Endodermal cell (in vitro differentiated cells): ENCODE data around the gene TP53RK. TPM values are rescaled to one million over a fixed set of nuclear protein-coding genes. Genes with fewer than 3 reads are reported as not detected.
A peak's percentile ranks its signal among the peaks of the same experiment; 100 is the strongest.

Source experiments
- DNase-seq: peaks from one replicate; pipeline ENCODE4 v3.0.0-alpha.2; 2017
- H3K27ac ChIP-seq: 2 replicates; pipeline ENCODE4 v1.5.1; 2013; ENCODE audit warnings: mild to moderate bottlenecking, low read depth, low read length, moderate library complexity
- H3K27me3 ChIP-seq: 2 replicates; pipeline ENCODE4 v1.6.1; 2013; ENCODE audit warnings: mild to moderate bottlenecking, low read length, moderate library complexity; ENCODE audit not compliant: insufficient read depth, control insufficient read depth, poor library complexity, severe bottlenecking
- H3K36me3 ChIP-seq: 2 replicates; pipeline ENCODE4 v1.7.0; 2013; ENCODE audit warnings: mild to moderate bottlenecking, low read length, moderate library complexity; ENCODE audit not compliant: control insufficient read depth, insufficient read depth
- H3K4me1 ChIP-seq: one replicate; pipeline ENCODE4 v1.7.0; 2013; ENCODE audit warnings: low read length; ENCODE audit not compliant: control insufficient read depth, insufficient read depth
- H3K4me3 ChIP-seq: 2 replicates; pipeline ENCODE4 v1.5.1; 2013; ENCODE audit warnings: mild to moderate bottlenecking, low read length, moderate library complexity
- H3K9ac ChIP-seq: 2 replicates; pipeline ENCODE4 v1.6.1; 2013; ENCODE audit warnings: mild to moderate bottlenecking, low read length, moderate library complexity; ENCODE audit not compliant: poor library complexity, severe bottlenecking; ENCODE audit errors: extremely low read depth
- H3K9me3 ChIP-seq: 2 replicates; pipeline ENCODE4 v1.6.1; 2013; ENCODE audit warnings: mild to moderate bottlenecking, low read length, moderate library complexity; ENCODE audit not compliant: control insufficient read depth
- H3K27ac Mint-ChIP-seq: 2 replicates; pipeline ENCODE4 v1.8.0; 2020; ENCODE audit warnings: mixed read lengths
- H3K27me3 Mint-ChIP-seq: 2 replicates; pipeline ENCODE4 v1.8.0; 2021; ENCODE audit warnings: mild to moderate bottlenecking, mixed read lengths; ENCODE audit not compliant: insufficient read depth
- H3K36me3 Mint-ChIP-seq: 2 replicates; pipeline ENCODE4 v1.8.0; 2020; ENCODE audit warnings: low read depth, mixed read lengths
- H3K4me1 Mint-ChIP-seq: 2 replicates; pipeline ENCODE4 v1.8.0; 2020; ENCODE audit warnings: mixed read lengths
- H3K4me3 Mint-ChIP-seq: 2 replicates; pipeline ENCODE4 v1.8.0; 2020; ENCODE audit warnings: mild to moderate bottlenecking, moderate library complexity, mixed read lengths
- H3K9me3 Mint-ChIP-seq: 2 replicates; pipeline ENCODE4 v1.8.0; 2020; ENCODE audit warnings: mild to moderate bottlenecking, mixed read lengths
- CTCF ChIP-seq: fragments of 200-600 bp; sonication (generic); conservative IDR thresholded peaks from 2 replicates; pipeline ENCODE4 v1.5.0; 2021; ENCODE audit warnings: antibody characterized with exemption, mild to moderate bottlenecking
- WGBS, 2 experiments: methylation state at CpG; one replicate each; pipeline versions ENCODE4 v1.1.5 to v1.1.7; 2013; ENCODE audit warnings: missing lambda C conversion rate in 2 of 2, mixed read lengths in 1 of 2; ENCODE audit not compliant: insufficient coverage in 1 of 2, insufficient read length in 1 of 2; 5-methylcytosine and 5-hydroxymethylcytosine counted together
- total RNA-seq, 2 donors: library from RNA; stranded (reverse); fragmentation: NEBNext Ultra II Directional in 1 of 2; extraction: Animal tissue kit (Norgen Biotek cat#: 25700) in 1 of 2; gene quantifications; 2 replicates in 1 of 2; 3 replicates in 1 of 2; pipeline ENCODE4 v1.2.1, GENCODE V29; 2021

Gene TP53RK
- total RNA-seq, 2 donors from 2014 or later, result 9.4 to 9.9 TPM

GRCh38 chr20:46713957-46714834, 25.0 kb upstream of the TP53RK start:
- H3K27ac Mint-ChIP-seq, result no peak overlapping the region
- peaks cover 16% of the 10 kb centered on the region for H3K4me1 Mint-ChIP-seq
- no peak for TF ChIP-seq CTCF
- no peak overlapping the region for H3K4me3 Mint-ChIP-seq
- H3K4me3 ChIP-seq, result no peak overlapping the region
- no peaks in the 10 kb centered on the region for H3K36me3 ChIP-seq
- no peak overlapping the region for H3K9ac ChIP-seq
- no peaks in the 10 kb centered on the region for H3K4me1 ChIP-seq
- peaks cover 5% of the 10 kb centered on the region for H3K27me3 Mint-ChIP-seq
- no peaks in the 10 kb centered on the region for H3K27me3 ChIP-seq
- 91 to 95% methylated on average over 12 to 15 of the region's 15 CpGs for WGBS, 2 experiments
- DNase-seq, result no peak
- H3K27ac ChIP-seq, result no peak overlapping the region
- no peaks in the 10 kb centered on the region for H3K9me3 Mint-ChIP-seq
- peaks cover 7% of the 10 kb centered on the region for H3K36me3 Mint-ChIP-seq
- H3K9me3 ChIP-seq, result no peaks in the 10 kb centered on the region

- no peak for DNase-seq
- Histone ChIP-seq H3K9ac (no peak overlapping the region), H3K27ac (no peak overlapping the region), H3K9me3 (peaks cover 2% of the 10 kb centered on the region), H3K27me3 (no peaks in the 10 kb centered on the region), H3K4me3 (no peak overlapping the region), H3K36me3 (no peaks in the 10 kb centered on the region), H3K4me1 (no peaks in the 10 kb centered on the region)
- peaks cover 3% of the 10 kb centered on the region for H3K9me3 Mint-ChIP-seq
- WGBS, 2 experiments, result 85 to 100% methylated on average over 1 to 5 of the region's 5 CpGs
- no peak for TF ChIP-seq CTCF
- peaks cover 5% of the 10 kb centered on the region for H3K27me3 Mint-ChIP-seq
- no peak overlapping the region for H3K4me3 Mint-ChIP-seq
- peaks cover 4% of the 10 kb centered on the region for H3K36me3 Mint-ChIP-seq
- peaks cover 26% of the 10 kb centered on the region for H3K4me1 Mint-ChIP-seq
- H3K27ac Mint-ChIP-seq, result no peak overlapping the region
Observed at GRCh38 chr20:46712056-46712636, 22.9 kb upstream of the TP53RK start.

GRCh38 chr20:46710153-46710913, 21.1 kb upstream of the TP53RK start:
- no peak for TF ChIP-seq CTCF
- Histone ChIP-seq H3K4me1 (no peaks in the 10 kb centered on the region), H3K4me3 (peak overlapping the region; percentile 78), H3K9me3 (peaks cover 20% of the 10 kb centered on the region), H3K9ac (peak overlapping the region; percentile 51), H3K27me3 (no peaks in the 10 kb centered on the region), H3K27ac (no peak overlapping the region), H3K36me3 (no peaks in the 10 kb centered on the region)
- no peak for DNase-seq
- peaks cover 18% of the 10 kb centered on the region for H3K9me3 Mint-ChIP-seq
- H3K36me3 Mint-ChIP-seq, result peaks cover 6% of the 10 kb centered on the region
- peaks cover 6% of the 10 kb centered on the region for H3K27me3 Mint-ChIP-seq
- peak overlapping the region; percentile 73 for H3K4me3 Mint-ChIP-seq
- peaks cover 24% of the 10 kb centered on the region for H3K4me1 Mint-ChIP-seq
- H3K27ac Mint-ChIP-seq, result peak overlapping the region; percentile 84
- WGBS, 2 experiments, result 59 to 66% methylated on average over 19 to 22 of the region's 22 CpGs
